Raji (cell line): ENCODE measurements around the gene DNASE1.

ENCODE experiments used
- POLR2A ChIP-seq: IDR thresholded peaks from 2 replicates; pipeline ENCODE4 v1.6.1; 2011; ENCODE audit warnings: low read depth, low read length, control low read depth; ENCODE audit not compliant: insufficient read depth

DNASE1 gene, protein sequence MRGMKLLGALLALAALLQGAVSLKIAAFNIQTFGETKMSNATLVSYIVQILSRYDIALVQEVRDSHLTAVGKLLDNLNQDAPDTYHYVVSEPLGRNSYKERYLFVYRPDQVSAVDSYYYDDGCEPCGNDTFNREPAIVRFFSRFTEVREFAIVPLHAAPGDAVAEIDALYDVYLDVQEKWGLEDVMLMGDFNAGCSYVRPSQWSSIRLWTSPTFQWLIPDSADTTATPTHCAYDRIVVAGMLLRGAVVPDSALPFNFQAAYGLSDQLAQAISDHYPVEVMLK

GRCh38 chr16:3654249-3654991, at the start of gene DNASE1:
DNASE1 (plus strand) TSS chr16:3654691; CDS start chr16:3655374, 683 bp downstream.
- TF ChIP-seq POLR2A: 0 out of 2 replicates have a peak, but pooled peaks have one; percentile 18

- no peak for TF ChIP-seq POLR2A
Measured at GRCh38 chr16:3606441-3606840, 48.0 kb upstream of the DNASE1 start.

DNA sequence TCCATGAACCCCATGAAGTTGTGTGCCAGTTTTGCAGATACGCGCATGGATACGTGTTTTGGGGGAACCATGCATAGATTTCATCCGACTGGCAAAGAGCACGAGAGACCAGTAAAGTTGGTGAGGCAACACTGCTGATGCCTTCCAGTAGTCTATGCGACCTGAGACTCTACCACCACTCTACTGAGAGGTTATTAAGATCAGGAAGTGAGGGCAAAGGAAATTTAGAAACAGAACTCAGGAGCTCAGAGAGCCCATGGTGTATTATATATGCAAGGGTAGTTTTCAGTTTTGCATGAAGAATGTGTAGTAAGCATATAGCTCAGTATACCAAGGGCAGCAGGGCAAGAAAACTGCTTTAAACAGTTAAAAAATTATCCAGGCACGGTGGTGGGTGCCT, 47.3 kb upstream of the DNASE1 start:
- TF ChIP-seq POLR2A: peak; percentile 64

GRCh38 chr16:3607634-3608033, 46.9 kb upstream of the DNASE1 start:
- no peak for TF ChIP-seq POLR2A

- 0 out of 2 replicates have a peak, but pooled peaks have one; percentile 23 for TF ChIP-seq POLR2A
Measured at GRCh38 chr16:3608069-3608468, 46.4 kb upstream of the DNASE1 start.

DNA sequence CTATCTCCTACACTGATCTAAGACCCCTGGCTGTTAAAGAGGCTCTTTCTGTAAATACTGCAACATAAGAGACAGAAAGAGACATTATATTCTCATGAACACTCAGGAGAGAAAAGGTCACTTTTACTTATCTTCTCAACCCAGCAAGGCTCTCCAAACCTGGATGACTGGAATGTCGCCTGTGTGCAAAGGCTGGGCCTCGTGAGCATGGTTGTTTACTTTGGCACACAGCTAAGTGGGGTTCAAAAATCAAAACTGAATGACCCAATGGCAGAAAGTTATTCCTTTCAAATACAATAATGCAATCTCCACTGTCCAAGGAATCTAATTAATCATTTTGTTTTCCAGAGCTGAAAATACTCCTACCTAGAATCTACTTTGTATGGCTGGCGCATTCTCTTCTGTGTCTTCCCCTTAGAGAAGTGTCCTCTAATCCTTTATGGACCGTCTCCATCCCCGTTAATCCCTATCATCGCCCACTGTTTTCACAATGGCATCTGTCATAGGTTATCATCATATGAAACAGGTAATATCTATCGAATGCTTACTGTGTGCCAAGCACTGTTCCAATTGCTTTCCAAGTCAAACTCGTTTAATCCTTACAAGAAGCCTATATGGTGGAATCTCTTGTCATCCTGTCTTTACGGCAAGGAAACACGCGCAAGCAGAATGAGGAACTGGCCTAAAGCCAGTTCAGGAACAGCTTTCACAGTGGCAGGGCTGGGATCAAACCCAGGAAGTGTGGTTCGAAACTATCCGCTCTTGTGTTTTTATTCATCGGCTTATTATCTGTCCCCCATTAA, 44.4 kb upstream of the DNASE1 start:
- TF ChIP-seq POLR2A: 0 out of 2 replicates have a peak, but pooled peaks have one; percentile 11

GRCh38 chr16:3610698-3611145, 43.8 kb upstream of the DNASE1 start:
- no peak for TF ChIP-seq POLR2A

DNA sequence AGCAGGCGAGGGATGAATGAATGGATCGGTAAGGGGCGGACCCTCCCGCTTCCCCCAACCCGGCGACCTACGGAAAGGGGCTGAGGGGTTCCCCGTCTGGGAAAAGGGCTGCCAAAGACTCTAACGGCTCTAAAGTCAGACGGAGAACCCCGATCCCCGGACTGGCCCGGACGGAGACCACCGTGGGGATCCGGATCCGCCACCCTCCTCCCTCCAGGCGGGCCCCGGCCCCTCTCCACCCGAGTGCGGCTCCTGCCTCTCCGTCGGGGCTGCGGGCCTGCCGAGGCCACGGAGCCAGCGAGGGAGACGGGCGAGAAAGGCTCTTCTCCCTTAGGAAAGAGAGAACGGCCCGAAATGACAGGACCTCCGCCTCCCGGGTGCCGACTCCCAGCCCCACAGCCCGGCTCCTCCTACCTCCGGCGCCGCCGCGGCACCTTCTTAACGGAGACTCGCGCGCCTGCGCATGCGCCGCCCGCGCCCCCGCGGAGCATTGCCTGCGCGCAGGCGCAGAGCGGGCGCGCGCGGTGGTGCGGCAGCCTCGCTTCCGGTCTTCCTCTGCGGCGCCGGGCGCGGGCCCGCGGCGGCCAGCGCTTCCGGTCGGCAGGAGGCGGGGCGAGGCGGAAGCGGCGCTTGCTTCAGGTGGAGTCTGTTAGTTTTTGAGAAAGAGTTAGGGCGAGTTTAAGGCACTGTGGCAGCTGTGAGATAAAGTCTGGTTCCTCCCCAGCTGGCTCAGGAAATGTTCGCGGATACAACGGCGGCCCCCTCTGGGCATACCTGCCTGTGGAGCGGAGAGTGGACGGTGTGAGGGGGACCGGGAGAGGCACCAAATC, 43.1 kb upstream of the DNASE1 start, which contains the start of gene SLX4:
TSS of gene SLX4 (minus strand) at position 461 of the 830 bp plus-strand sequence. CDS start 2,642 bp downstream, outside the sequence.
- TF ChIP-seq POLR2A: peak; percentile 70

GRCh38 chr16:3612510-3613466, 41.7 kb upstream of the DNASE1 start:
- TF ChIP-seq POLR2A: peak; percentile 37; the same call in 1 of the 2 replicates

- TF ChIP-seq POLR2A: 0 out of 2 replicates have a peak, but pooled peaks have one; percentile 38
Measured at GRCh38 chr16:3618769-3619141, 35.7 kb upstream of the DNASE1 start.

GRCh38 chr16:3623642-3624041, 30.8 kb upstream of the DNASE1 start:
- peak; percentile 44; the same call in 1 of the 2 replicates for TF ChIP-seq POLR2A

GRCh38 chr16:3625331-3625730, 29.2 kb upstream of the DNASE1 start:
- no peak for TF ChIP-seq POLR2A

DNA sequence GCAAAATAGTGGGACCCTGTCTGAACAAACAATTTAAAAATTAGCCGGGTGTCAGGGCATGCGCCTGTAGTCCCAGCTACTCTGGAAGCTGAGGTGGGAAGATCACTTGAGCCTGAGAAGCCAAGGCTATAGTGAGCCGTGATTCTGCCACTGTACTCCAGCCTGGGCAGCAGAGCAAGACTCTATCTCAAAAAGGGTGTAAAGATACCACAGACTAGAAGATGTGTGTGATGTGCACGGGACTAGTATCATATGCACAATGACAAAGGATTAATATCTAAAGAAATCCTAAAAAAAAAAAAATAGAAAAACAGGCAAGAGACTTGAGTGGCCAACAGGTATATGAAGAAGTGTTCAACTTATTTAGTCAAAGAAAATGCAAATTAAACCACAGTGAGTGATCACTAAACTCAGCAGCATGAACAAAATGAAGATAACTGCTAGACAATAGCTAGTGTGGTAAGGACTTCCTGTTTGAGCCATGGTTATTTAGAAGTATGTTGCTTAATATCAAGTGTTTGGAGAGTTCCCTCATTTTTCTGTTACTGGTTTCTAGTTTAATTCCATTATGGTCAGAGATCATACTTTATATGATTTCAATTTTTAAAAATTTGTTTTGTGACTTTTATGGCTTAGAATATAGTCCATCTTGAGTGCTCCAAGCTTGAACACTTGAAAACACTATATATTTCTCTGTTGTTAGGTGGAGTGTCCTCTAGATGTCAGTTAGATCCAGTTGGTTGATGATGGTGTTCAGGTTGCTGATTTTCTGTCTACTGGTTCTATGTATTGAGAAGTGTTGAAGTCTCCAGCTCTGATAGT, 28.4 kb upstream of the DNASE1 start:
- peak; percentile 62 for TF ChIP-seq POLR2A
